HEK293 (cell line): ENCODE measurements around the gene DRC7.

Experiments
- CTCF ChIP-seq: fragments of 450-650 bp; formaldehyde crosslinking; IDR thresholded peaks from 2 replicates; pipeline ENCODE4 v1.5.1; 2016; ENCODE audit warnings: missing biosample characterization, missing genetic modification characterization
- KLF16 ChIP-seq: fragments of 450-650 bp; formaldehyde crosslinking; IDR thresholded peaks from 2 replicates; pipeline ENCODE4 v1.5.1; 2017; ENCODE audit warnings: missing biosample characterization, missing genetic modification characterization
- PATZ1 ChIP-seq: fragments of 450-650 bp; formaldehyde crosslinking; IDR thresholded peaks from 2 replicates; pipeline ENCODE4 v1.5.1; 2016; ENCODE audit warnings: missing biosample characterization, missing genetic modification characterization
- REST ChIP-seq: fragments of 450-650 bp; formaldehyde crosslinking; IDR thresholded peaks from 2 replicates; pipeline ENCODE4 v1.5.1; 2016; ENCODE audit warnings: missing biosample characterization, missing genetic modification characterization
- ZNF302 ChIP-seq: fragments of 450-650 bp; formaldehyde crosslinking; IDR thresholded peaks from 2 replicates; pipeline ENCODE4 v1.5.1; 2016; ENCODE audit warnings: missing biosample characterization, missing genetic modification characterization, low read depth

- TF ChIP-seq CTCF (tag by site-specific recombination) (no peak), PATZ1 (no peak), ZNF302 (tag by site-specific recombination) (no peak), KLF16 (tag by site-specific recombination) (no peak), REST (tag by site-specific recombination) (no peak)
Observed at GRCh38 chr16:57773655-57774295, 79.2 kb downstream of the DRC7 start.
